ENCODE data around the gene MGAT3. TPM values are rescaled to one million over a fixed set of nuclear protein-coding genes. Genes with fewer than 3 reads are reported as not detected.
"Not testable (repeated sequence)": the region's sequence is repeated elsewhere in the genome, so short reads cannot be mapped to it uniquely, and the experiment has no call there.

Gene MGAT3
- total RNA-seq, 1 experiment from 2014 or later = 4.3 TPM

DNA sequence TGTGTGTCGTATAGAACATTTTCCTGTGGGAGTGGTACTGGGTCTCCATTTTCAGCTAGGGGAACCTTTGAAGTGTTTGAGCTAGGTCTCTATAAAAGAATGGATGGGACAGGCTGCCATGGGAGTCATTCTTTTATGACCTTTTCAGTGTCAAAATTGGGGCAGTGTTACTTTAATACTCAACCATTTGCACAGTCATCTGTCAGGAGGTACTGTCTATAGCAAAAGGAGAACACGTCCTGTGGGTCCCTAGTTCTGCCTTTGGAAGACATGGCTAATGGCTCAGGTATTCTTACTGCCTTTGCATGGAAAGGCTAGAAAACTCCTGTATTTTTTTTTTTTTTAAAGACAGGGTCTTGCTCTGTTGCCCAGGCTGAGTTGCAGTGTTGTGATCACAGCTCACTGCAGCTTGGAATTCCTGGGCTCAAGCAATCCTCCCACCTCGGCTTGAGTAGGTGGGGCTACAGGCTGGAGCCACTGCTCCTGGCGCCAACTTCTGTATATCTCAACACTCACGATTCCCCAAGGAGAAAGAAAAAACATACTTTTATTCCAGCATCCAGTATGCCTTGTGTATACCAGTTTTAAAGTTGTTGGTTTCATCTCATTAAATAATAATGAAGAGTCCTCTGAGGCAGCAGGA lies 61.5 kb downstream of the MGAT3 start:
- Histone ChIP-seq H3K4me1 (replicated peaks) (peaks cover 31% of the 10 kb centered on the region), H3K27me3 (replicated peaks) (no peaks in the 10 kb centered on the region), H3K4me3 (no peak overlapping the region), H3K36me3 (peaks cover 81% of the 10 kb centered on the region), H3K27ac (no peak overlapping the region), H3K9me3 (replicated peaks) (no peaks in the 10 kb centered on the region)
- peak in 1 of 2 experiments; percentile 17 for DNase-seq (ENCODE audit: low read depth in 1 of 2, low spot score in 2 of 2)

DNA sequence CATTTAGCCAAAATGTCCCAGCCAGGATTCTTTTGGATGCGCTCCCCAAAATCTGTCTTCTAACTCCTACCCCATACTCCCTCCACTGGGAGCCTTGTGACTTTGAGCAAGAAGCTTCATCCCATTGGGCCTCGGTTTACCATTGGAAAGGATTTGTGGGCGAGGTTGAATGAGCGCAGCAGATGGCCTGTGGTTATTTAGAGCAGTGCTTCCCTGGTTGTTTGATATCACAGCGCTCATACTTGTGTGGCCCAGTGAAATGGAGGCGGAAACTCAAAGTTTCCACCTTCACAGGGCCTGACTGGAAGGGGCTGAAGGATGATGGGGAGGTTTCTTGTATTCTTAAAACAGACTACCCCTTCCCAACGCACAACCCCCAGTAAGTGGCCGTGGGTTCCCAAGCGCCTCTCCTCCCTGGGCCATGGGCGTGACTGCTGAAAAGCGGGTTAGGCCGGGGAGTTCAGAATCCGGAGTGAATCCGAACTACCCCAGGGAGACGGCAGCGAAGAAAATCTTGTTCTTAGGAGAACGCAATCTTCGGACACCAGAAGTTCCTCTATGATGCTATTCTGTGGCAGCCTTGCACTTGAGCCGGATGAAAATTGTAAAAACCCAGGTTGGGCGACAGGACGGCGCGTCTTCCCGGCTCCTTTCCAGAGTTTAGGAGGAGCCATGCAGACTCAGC lies 62.3 kb downstream of the MGAT3 start:
- no peak for DNase-seq (ENCODE audit: low read depth in 1 of 2, low spot score in 2 of 2)
- H3K9me3 ChIP-seq (replicated peaks) = no peaks in the 10 kb centered on the region
- H3K36me3 ChIP-seq = peaks cover 81% of the 10 kb centered on the region

DNA sequence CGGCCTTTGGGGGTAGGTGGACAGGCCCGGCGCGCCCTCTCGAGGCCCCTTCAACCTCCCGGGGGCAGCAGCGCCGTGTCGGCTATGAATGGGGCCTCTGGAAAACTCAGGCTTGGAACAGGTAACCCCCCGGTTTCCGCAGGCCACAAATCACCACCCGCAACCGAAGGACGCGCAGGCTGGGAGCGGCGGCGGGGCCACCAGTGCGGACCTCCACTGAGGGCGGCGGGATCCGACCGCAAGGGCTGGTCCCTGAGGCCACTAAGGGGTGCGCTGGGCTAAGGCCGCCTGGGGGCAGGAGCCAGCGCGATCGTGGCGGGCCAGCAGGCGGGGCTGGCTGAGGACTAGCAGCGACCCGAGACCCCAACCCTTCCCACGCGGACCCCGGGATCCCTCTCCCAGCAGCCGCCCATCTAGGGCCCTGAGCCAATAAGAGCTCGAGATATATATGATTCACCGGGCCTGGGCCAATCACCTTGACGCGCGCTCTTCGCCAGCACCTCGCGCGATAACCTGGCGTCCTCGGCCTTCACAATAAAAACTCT lies 62.9 kb downstream of the MGAT3 start:
- H3K4me1 ChIP-seq (replicated peaks) = peaks cover 35% of the 10 kb centered on the region
- peak overlapping the region; percentile 96 for H3K4me3 ChIP-seq
- H3K9me3 ChIP-seq (replicated peaks) = no peaks in the 10 kb centered on the region
- peak in 1 of 2 experiments; percentile 99 for DNase-seq (ENCODE audit: low read depth in 1 of 2, low spot score in 2 of 2)
- no peaks in the 10 kb centered on the region for H3K27me3 ChIP-seq (replicated peaks)
- H3K27ac ChIP-seq = peak overlapping the region; percentile 99
- H3K36me3 ChIP-seq = peaks cover 81% of the 10 kb centered on the region

More for the DNA sequence above, 62.3 kb downstream of the MGAT3 start:
- Histone ChIP-seq H3K4me3 (peak overlapping the region; percentile 96), H3K27me3 (replicated peaks) (no peaks in the 10 kb centered on the region), H3K4me1 (replicated peaks) (peaks cover 35% of the 10 kb centered on the region), H3K27ac (peak overlapping the region; percentile 99)

DNA sequence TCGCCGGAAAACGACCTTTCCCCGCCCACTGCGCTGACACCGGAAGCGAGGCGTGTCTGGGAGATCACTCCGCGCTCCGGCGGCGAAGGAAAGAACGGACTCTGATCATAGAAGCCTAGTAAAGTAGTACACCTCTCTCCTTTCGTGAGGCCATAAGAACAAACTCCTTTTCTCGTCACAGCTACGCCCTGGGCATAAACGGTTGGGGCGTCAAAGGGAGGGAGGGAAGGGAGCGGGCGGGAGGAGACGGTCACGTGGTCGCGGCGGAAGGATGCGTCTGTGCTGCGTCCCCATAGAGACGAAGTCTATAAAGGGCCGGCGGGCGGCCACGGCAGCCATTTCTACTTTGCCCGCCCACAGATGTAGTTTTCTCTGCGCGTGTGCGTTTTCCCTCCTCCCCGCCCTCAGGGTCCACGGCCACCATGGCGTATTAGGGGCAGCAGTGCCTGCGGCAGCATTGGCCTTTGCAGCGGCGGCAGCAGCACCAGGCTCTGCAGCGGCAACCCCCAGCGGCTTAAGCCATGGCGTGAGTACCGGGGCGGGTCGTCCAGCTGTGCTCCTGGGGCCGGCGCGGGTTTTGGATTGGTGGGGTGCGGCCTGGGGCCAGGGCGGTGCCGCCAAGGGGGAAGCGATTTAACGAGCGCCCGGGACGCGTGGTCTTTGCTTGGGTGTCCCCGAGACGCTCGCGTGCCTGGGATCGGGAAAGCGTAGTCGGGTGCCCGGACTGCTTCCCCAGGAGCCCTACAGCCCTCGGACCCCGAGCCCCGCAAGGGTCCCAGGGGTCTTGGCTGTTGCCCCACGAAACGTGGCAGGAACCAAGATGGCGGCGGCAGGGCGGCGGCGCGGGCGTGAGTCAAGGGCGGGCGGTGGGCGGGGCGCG lies 63.7 kb downstream of the MGAT3 start, which contains the start of gene ATF4:
ATF4 (plus strand) TSS at position 337 of the 880 bp plus-strand sequence. CDS start 884 bp downstream, outside the sequence.
- no peaks in the 10 kb centered on the region for H3K9me3 ChIP-seq (replicated peaks)
- peaks cover 38% of the 10 kb centered on the region for H3K4me1 ChIP-seq (replicated peaks)
- DNase-seq (ENCODE audit: low read depth in 1 of 2, low spot score in 2 of 2) = peak; percentile 91 to 98
- no peaks in the 10 kb centered on the region for H3K27me3 ChIP-seq (replicated peaks)
- peak within 1 kb of the TSS; percentile 99 for H3K27ac ChIP-seq
- H3K36me3 ChIP-seq = peaks cover 81% of the 10 kb centered on the region
- peak within 1 kb of the TSS; percentile 96 for H3K4me3 ChIP-seq

DNA sequence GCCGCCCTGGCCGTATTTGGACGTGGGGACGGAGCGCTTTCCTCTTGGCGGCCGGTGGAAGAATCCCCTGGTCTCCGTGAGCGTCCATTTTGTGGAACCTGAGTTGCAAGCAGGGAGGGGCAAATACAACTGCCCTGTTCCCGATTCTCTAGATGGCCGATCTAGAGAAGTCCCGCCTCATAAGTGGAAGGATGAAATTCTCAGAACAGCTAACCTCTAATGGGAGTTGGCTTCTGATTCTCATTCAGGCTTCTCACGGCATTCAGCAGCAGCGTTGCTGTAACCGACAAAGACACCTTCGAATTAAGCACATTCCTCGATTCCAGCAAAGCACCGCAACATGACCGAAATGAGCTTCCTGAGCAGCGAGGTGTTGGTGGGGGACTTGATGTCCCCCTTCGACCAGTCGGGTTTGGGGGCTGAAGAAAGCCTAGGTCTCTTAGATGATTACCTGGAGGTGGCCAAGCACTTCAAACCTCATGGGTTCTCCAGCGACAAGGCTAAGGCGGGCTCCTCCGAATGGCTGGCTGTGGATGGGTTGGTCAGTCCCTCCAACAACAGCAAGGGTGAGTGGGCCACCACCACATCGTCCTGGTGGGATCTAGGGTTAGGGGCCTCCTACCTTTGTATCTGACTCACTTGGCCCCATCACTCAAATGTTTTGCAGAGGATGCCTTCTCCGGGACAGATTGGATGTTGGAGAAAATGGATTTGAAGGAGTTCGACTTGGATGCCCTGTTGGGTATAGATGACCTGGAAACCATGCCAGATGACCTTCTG lies 64.5 kb downstream of the MGAT3 start:
- H3K27me3 ChIP-seq (replicated peaks); H3K9me3 ChIP-seq (replicated peaks): not testable (repeated sequence)
- H3K36me3 ChIP-seq = peaks cover 79% of the 10 kb centered on the region
- DNase-seq (ENCODE audit: low read depth in 1 of 2, low spot score in 2 of 2) = peak in 1 of 2 experiments; percentile 23
- peak overlapping the region; percentile 96 for H3K4me3 ChIP-seq
- peaks cover 38% of the 10 kb centered on the region for H3K4me1 ChIP-seq (replicated peaks)
- H3K27ac ChIP-seq = peak overlapping the region; percentile 99

DNA sequence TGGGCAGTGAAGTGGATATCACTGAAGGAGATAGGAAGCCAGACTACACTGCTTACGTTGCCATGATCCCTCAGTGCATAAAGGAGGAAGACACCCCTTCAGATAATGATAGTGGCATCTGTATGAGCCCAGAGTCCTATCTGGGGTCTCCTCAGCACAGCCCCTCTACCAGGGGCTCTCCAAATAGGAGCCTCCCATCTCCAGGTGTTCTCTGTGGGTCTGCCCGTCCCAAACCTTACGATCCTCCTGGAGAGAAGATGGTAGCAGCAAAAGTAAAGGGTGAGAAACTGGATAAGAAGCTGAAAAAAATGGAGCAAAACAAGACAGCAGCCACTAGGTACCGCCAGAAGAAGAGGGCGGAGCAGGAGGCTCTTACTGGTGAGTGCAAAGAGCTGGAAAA lies 65.3 kb downstream of the MGAT3 start:
- Histone ChIP-seq H3K36me3 (peaks cover 76% of the 10 kb centered on the region), H3K4me3 (peak overlapping the region; percentile 96), H3K4me1 (replicated peaks) (peaks cover 38% of the 10 kb centered on the region)
- H3K27me3 ChIP-seq (replicated peaks); H3K9me3 ChIP-seq (replicated peaks); DNase-seq (ENCODE audit: low read depth in 1 of 2, low spot score in 2 of 2); H3K27ac ChIP-seq: not testable (repeated sequence)

DNA sequence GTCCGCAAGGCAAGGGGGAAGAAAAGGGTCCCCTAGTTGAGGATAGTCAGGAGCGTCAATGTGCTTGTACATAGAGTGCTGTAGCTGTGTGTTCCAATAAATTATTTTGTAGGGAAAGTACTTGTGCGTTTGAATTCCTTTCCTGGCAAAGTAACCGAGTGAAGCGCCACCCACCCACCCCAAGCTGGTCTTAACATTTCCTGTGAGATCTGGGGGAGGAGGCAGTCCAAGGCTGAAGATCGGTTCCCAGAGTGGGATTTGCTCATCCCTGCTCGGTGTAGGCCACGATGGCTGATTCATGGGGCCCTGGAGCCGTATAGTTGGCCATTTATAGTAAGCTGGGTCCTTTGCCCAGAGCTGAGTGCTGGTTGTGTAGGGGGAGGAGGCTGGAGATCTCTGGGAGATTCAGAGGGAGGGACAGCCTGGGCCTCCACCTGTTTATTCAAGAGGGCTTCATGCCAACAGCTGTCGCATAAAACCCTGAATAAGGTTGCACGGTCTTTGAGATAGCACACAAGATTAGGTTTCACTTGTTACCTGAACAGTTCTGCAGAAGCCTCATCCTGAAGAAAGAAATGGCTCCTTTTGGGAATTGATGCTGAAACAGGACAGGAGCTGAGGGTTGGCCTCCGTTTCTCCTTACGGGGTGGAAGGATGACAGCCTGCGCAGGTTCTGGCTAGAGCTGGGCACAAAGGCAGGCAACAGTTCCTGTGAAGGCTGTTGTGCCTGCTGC lies 65.9 kb downstream of the MGAT3 start:
- peaks cover 36% of the 10 kb centered on the region for H3K4me1 ChIP-seq (replicated peaks)
- no peaks in the 10 kb centered on the region for H3K27me3 ChIP-seq (replicated peaks)
- peaks cover 76% of the 10 kb centered on the region for H3K36me3 ChIP-seq
- DNase-seq (ENCODE audit: low read depth in 1 of 2, low spot score in 2 of 2) = peak in 1 of 2 experiments; percentile 52
- peak overlapping the region; percentile 96 for H3K4me3 ChIP-seq
- H3K9me3 ChIP-seq (replicated peaks) = no peaks in the 10 kb centered on the region
- no peak overlapping the region for H3K27ac ChIP-seq

DNA sequence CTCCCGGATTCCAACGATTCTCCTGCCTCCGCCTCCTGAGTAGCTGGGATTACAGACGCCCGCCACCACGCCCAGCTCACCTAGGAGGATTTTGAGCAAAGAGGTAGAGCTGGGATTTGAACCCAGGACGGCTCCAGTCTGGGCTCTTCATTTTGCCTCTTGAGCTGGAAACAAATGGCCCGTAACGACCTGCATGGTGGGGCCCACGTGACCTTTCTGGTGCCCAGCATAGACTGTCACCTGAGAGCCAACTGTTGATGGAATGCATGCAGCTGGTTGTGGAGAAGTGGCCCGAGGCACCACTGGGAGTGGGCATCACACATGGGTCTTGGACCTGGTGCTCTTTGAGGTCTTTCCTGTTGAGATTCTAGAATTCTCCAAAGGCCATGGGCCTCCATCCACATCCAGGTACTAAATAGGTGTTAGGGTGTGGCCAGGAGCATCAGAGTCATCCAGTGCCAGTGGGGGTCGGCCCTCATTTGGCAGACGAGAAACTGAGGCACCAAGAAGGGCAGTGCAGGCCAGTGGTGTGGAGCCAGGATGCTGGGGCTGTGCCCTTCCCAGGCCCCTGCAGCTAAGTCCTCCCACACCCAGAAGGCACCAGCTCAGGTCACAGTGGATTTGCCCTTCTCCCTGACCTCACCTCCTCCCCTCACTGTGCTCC lies 67.4 kb downstream of the MGAT3 start:
- Histone ChIP-seq H3K9me3 (replicated peaks) (no peaks in the 10 kb centered on the region), H3K27me3 (replicated peaks) (no peaks in the 10 kb centered on the region), H3K27ac (no peak overlapping the region), H3K4me1 (replicated peaks) (peaks cover 34% of the 10 kb centered on the region), H3K36me3 (peaks cover 87% of the 10 kb centered on the region), H3K4me3 (no peak overlapping the region)
- DNase-seq (ENCODE audit: low read depth in 1 of 2, low spot score in 2 of 2) = no peak

DNA sequence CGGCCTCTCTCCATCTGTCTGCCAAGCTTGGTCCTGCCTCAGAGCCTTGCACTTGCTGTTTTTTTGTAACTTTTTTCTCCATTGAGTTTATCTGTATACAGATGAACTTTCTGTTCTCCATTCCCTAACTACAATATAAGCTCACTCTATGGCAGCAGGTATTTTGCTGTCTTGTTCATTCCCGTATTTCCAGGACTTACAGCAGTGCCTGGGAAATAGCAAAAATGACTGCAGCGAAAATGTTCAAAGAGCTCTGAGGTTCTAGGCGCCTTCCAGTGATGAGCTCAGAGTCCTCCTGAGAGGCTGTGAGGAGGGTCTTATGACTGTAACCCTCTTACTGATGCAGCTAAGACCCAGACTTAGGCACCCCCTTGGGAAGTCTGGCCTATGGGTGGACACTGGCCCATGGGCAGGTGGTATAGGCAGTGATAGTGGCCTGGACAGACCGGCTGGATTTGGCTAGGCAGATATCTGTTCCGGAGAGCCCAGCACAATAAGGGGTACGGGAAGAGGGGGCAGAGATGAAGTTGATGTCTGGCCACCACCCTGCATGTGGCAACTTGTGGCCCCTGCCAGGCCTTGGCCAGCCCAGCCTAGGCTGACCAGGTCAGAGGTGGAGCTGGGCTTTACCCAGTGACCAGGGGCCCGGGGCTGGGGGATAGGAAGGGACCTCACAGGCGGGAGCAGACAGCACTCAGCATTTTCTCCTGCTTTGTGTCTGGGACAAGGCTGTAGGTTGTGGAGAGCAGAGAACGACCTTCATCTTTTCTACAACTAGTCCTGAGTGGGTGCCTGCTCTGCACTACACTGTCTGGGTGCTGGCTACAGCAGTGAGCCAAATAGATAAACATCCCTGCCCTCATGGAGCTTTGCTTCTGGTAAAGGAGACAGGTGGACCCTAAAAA lies 68.2 kb downstream of the MGAT3 start:
- Histone ChIP-seq H3K36me3 (peaks cover 91% of the 10 kb centered on the region), H3K27me3 (replicated peaks) (no peaks in the 10 kb centered on the region), H3K4me3 (no peak overlapping the region), H3K27ac (no peak overlapping the region), H3K4me1 (replicated peaks) (peaks cover 33% of the 10 kb centered on the region), H3K9me3 (replicated peaks) (no peaks in the 10 kb centered on the region)
- no peak for DNase-seq (ENCODE audit: low read depth in 1 of 2, low spot score in 2 of 2)

DNA sequence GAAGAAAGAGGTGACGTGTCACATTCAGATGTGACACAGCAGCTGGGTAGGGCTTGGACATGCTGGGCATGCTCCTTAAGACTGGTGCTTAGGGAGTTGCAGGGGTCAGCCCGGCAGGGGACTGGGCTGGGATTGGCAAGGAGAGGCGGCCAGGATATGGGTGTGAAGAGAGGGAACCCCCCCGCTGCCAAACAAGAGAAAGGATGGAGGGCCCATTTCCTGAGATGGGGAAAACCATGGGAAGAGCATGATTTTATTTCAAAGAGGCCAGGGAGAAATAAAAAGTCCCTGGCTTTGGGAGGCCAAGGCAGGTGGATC lies 68.8 kb downstream of the MGAT3 start:
- Histone ChIP-seq H3K9me3 (replicated peaks) (no peaks in the 10 kb centered on the region), H3K27me3 (replicated peaks) (no peaks in the 10 kb centered on the region), H3K4me3 (no peak overlapping the region), H3K27ac (no peak overlapping the region), H3K36me3 (peaks cover 93% of the 10 kb centered on the region), H3K4me1 (replicated peaks) (peaks cover 33% of the 10 kb centered on the region)
- no peak for DNase-seq (ENCODE audit: low read depth in 1 of 2, low spot score in 2 of 2)

DNA sequence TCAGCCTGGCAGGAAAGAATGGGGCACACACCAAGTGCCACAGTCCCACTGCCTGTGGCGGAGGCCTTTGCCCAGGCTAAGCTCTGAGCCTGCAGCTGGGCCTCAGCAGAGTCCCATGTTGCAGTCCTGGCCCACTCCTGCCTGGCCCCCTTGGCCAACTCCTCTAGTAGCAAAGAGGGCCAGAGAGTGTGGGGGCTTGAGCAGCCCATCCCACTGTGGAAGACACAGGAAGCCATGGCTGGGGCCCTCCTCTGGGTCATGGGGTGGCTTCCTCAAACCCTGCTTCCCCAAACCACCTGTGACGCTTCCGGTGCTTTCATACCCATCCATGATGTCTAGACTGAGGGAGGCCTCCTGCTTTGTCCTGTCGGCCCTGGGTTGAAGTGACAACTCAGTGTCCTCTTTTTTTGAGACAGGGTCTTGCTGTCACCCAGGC lies 69.9 kb downstream of the MGAT3 start:
- no peak overlapping the region for H3K4me3 ChIP-seq
- no peaks in the 10 kb centered on the region for H3K27me3 ChIP-seq (replicated peaks)
- peak in 1 of 2 experiments; percentile 22 for DNase-seq (ENCODE audit: low read depth in 1 of 2, low spot score in 2 of 2)
- no peak overlapping the region for H3K27ac ChIP-seq
- H3K36me3 ChIP-seq = peaks cover 92% of the 10 kb centered on the region
- H3K4me1 ChIP-seq (replicated peaks) = peaks cover 44% of the 10 kb centered on the region
- no peaks in the 10 kb centered on the region for H3K9me3 ChIP-seq (replicated peaks)
